H9 (cell line): Measurements from ENCODE around the gene CDC37. TPM values are rescaled to one million over a fixed set of nuclear protein-coding genes. Genes with fewer than 3 reads are reported as not detected.

Experiments
- DNase-seq: peaks from one replicate; pipeline ENCODE4 v3.0.0-alpha.2; 2017
- H2AFZ ChIP-seq: one replicate; pipeline ENCODE4 v1.6.1; 2013; ENCODE audit warnings: mild to moderate bottlenecking, low read length, control low read depth, moderate library complexity
- H2AK5ac ChIP-seq: 2 replicates; pipeline ENCODE4 v1.6.1; 2013; ENCODE audit warnings: low read length, control low read depth, mixed read lengths; ENCODE audit not compliant: insufficient read length
- H2BK120ac ChIP-seq: one replicate; pipeline ENCODE4 v1.6.1; 2013; ENCODE audit warnings: low read depth, mild to moderate bottlenecking, low read length, control low read depth, inconsistent platforms; ENCODE audit not compliant: poor library complexity, severe bottlenecking
- H2BK12ac ChIP-seq: 2 replicates; pipeline ENCODE4 v1.6.1; 2013; ENCODE audit warnings: low read length, control low read depth, mixed read lengths, low read depth; ENCODE audit not compliant: insufficient read length
- H2BK15ac ChIP-seq: 2 replicates; pipeline ENCODE4 v1.6.1; 2013; ENCODE audit warnings: low read depth, low read length, control low read depth
- H2BK20ac ChIP-seq: one replicate; pipeline ENCODE4 v1.6.1; 2013; ENCODE audit warnings: low read depth, mild to moderate bottlenecking, low read length, control low read depth, inconsistent platforms; ENCODE audit not compliant: poor library complexity, severe bottlenecking
- H2BK5ac ChIP-seq: 2 replicates; pipeline ENCODE4 v1.6.1; 2013; ENCODE audit warnings: low read length, control low read depth, mixed read lengths; ENCODE audit not compliant: insufficient read length
- H3K14ac ChIP-seq: 2 replicates; pipeline ENCODE4 v1.6.1; 2013; ENCODE audit warnings: low read length, control low read depth; ENCODE audit not compliant: insufficient read depth
- H3K18ac ChIP-seq: 2 replicates; pipeline ENCODE4 v1.6.1; 2013; ENCODE audit warnings: low read depth, mild to moderate bottlenecking, mixed read lengths, low read length, control low read depth; ENCODE audit not compliant: insufficient read length
- H3K23ac ChIP-seq: 2 replicates; pipeline ENCODE4 v1.6.1; 2013; ENCODE audit warnings: low read length, control low read depth, mixed read lengths, low read depth; ENCODE audit not compliant: insufficient read length
- H3K23me2 ChIP-seq: 2 replicates; pipeline ENCODE4 v1.6.1; 2013; ENCODE audit warnings: low read depth, mild to moderate bottlenecking, mixed read lengths, low read length, control low read depth; ENCODE audit not compliant: insufficient read length, poor library complexity, severe bottlenecking
- H3K27ac ChIP-seq: 2 replicates; pipeline ENCODE4 v1.5.1; 2013; ENCODE audit warnings: low read length, control low read depth, mixed read lengths, low read depth; ENCODE audit not compliant: insufficient read length
- H3K27me3 ChIP-seq: 2 replicates; pipeline ENCODE4 v1.6.1; 2013; ENCODE audit warnings: low read length, control low read depth, inconsistent platforms; ENCODE audit not compliant: insufficient read depth
- H3K4ac ChIP-seq: 2 replicates; pipeline ENCODE4 v1.6.1; 2013; ENCODE audit warnings: low read depth, mild to moderate bottlenecking, control low read depth, inconsistent platforms, low read length, moderate library complexity
- H3K4me1 ChIP-seq: 2 replicates; pipeline ENCODE4 v1.6.1; 2013; ENCODE audit warnings: low read length, control low read depth, inconsistent platforms; ENCODE audit not compliant: insufficient read depth
- H3K4me2 ChIP-seq: 2 replicates; pipeline ENCODE4 v1.6.1; 2013; ENCODE audit warnings: low read length, control low read depth, mixed read lengths; ENCODE audit not compliant: insufficient read length, insufficient read depth
- H3K56ac ChIP-seq: 2 replicates; pipeline ENCODE4 v1.6.1; 2013; ENCODE audit warnings: low read depth, mild to moderate bottlenecking, mixed read lengths, low read length, control low read depth; ENCODE audit not compliant: insufficient read length
- H3K79me1 ChIP-seq: 2 replicates; pipeline ENCODE4 v1.6.1; 2013; ENCODE audit warnings: low read depth, mild to moderate bottlenecking, moderate library complexity, low read length, control low read depth, inconsistent platforms; ENCODE audit not compliant: insufficient read depth, poor library complexity, severe bottlenecking
- H3K79me2 ChIP-seq: 2 replicates; pipeline ENCODE4 v1.6.1; 2013; ENCODE audit warnings: low read length, control low read depth, inconsistent platforms; ENCODE audit not compliant: insufficient read depth
- H3K9ac ChIP-seq: 2 replicates; pipeline ENCODE4 v1.6.1; 2013; ENCODE audit warnings: low read length, control low read depth, mixed read lengths; ENCODE audit not compliant: insufficient read length; ENCODE audit errors: extremely low read depth
- H3K9me3 ChIP-seq: one replicate; pipeline ENCODE4 v1.6.1; 2013; ENCODE audit warnings: low read depth, low read length, inconsistent platforms; ENCODE audit not compliant: control insufficient read depth
- H3T11ph ChIP-seq: one replicate; pipeline ENCODE4 v1.6.1; 2013; ENCODE audit warnings: mild to moderate bottlenecking, low read length, control low read depth, inconsistent platforms
- H4K20me1 ChIP-seq: one replicate; pipeline ENCODE4 v1.6.1; 2013; ENCODE audit not compliant: control insufficient read depth, insufficient read length, insufficient read depth
- H4K5ac ChIP-seq: 2 replicates; pipeline ENCODE4 v1.6.1; 2013; ENCODE audit warnings: low read depth, mild to moderate bottlenecking, mixed read lengths, low read length, control low read depth; ENCODE audit not compliant: insufficient read length
- H4K8ac ChIP-seq: replicated peaks from 2 replicates; pipeline ENCODE4 v1.6.1; 2013; ENCODE audit warnings: low read length, control low read depth, mixed read lengths, low read depth; ENCODE audit not compliant: insufficient read length
- H4K91ac ChIP-seq: 2 replicates; pipeline ENCODE4 v1.6.1; 2013; ENCODE audit warnings: low read depth, mild to moderate bottlenecking, moderate library complexity, mixed read lengths, low read length, control low read depth; ENCODE audit not compliant: insufficient read length
- H3K27ac Mint-ChIP-seq, 3 experiments: 2 replicates in 2 of 3; 3 replicates in 1 of 3; pipeline ENCODE4 v1.8.0; 2020 to 2021; ENCODE audit warnings: mixed read lengths in 3 of 3, mild to moderate bottlenecking in 1 of 3, moderate library complexity in 1 of 3
- H3K27me3 Mint-ChIP-seq: 2 replicates; pipeline ENCODE4 v1.8.0; 2021; ENCODE audit warnings: low read depth, mild to moderate bottlenecking, moderate library complexity, mixed read lengths
- H3K36me3 Mint-ChIP-seq, 3 experiments: 2 replicates in 2 of 3; 3 replicates in 1 of 3; pipeline ENCODE4 v1.8.0; 2020 to 2021; ENCODE audit warnings: low read depth in 3 of 3, mixed read lengths in 3 of 3; ENCODE audit not compliant: insufficient read depth in 1 of 3
- H3K4me1 Mint-ChIP-seq, 2 experiments: 2 replicates each; pipeline ENCODE4 v1.8.0; 2020; ENCODE audit warnings: mixed read lengths in 2 of 2
- H3K4me3 Mint-ChIP-seq, 2 experiments: 2 replicates in 1 of 2; 3 replicates in 1 of 2; pipeline ENCODE4 v1.8.0; 2020 to 2021; ENCODE audit warnings: mild to moderate bottlenecking in 2 of 2, mixed read lengths in 2 of 2, moderate library complexity in 1 of 2
- H3K9me3 Mint-ChIP-seq, 2 experiments: 2 replicates in 1 of 2; 3 replicates in 1 of 2; pipeline ENCODE4 v1.8.0; 2020; ENCODE audit warnings: mild to moderate bottlenecking in 2 of 2, mixed read lengths in 2 of 2, moderate library complexity in 1 of 2
- CTCF ChIP-seq: fragments of 200-600 bp; sonication (generic); conservative IDR thresholded peaks from 3 replicates; pipeline ENCODE4 v1.8.0; 2021; ENCODE audit warnings: antibody characterized with exemption, mild to moderate bottlenecking
- WGBS: extraction: QIAGEN DNeasy Blood & Tissue Kit; methylation state at CpG from one replicate; pipeline ENCODE4 v1.1.7; 2013; ENCODE audit warnings: missing lambda C conversion rate, low lambda C conversion rate, mixed read lengths; ENCODE audit not compliant: insufficient read length; ENCODE audit errors: extremely low coverage; 5-methylcytosine and 5-hydroxymethylcytosine counted together
- total RNA-seq: library from RNA; stranded (reverse); gene quantifications from 2 replicates; pipeline ENCODE4 v1.2.1, GENCODE V29; 2021

The CDC37 gene
- total RNA-seq, 1 experiment from 2014 or later = 155 TPM

- H3K4me1 ChIP-seq = peaks cover 2% of the 10 kb centered on the region; the same call in 1 of the 2 replicates
- no peaks in the 10 kb centered on the region for H3K79me2 ChIP-seq
- no peak overlapping the region for H2AK5ac ChIP-seq
- no peak overlapping the region for H3K27ac ChIP-seq
- WGBS = no CpG with 5 or more reads among the region's 32 CpGs
- H2BK120ac ChIP-seq = no peak overlapping the region
- H3K27me3 Mint-ChIP-seq = peaks cover 91% of the 10 kb centered on the region
- peak overlapping the region in 1 of 3 experiments; percentile 66; a peak in 2 of 7 replicates for H3K27ac Mint-ChIP-seq
- H2BK5ac ChIP-seq = no peak overlapping the region
- H3K79me1 ChIP-seq = no peaks in the 10 kb centered on the region
- H3K23me2 ChIP-seq = peaks cover 19% of the 10 kb centered on the region
- H3K14ac ChIP-seq = no peak overlapping the region
- H3K36me3 Mint-ChIP-seq = no peaks in the 10 kb centered on the region
- H4K91ac ChIP-seq = no peak overlapping the region
- no peak overlapping the region for H3K4ac ChIP-seq
- no peak overlapping the region for H2BK20ac ChIP-seq
- no peak overlapping the region for H3K18ac ChIP-seq
- no peak overlapping the region for H3K23ac ChIP-seq
- DNase-seq = peak; percentile 56
- no peaks in the 10 kb centered on the region for H3K9me3 ChIP-seq
- no peak overlapping the region for H4K5ac ChIP-seq
- H3K9me3 Mint-ChIP-seq = peaks cover 2 to 4% of the 10 kb centered on the region in 2 experiments; a peak in 4 of 5 replicates
- H2AFZ ChIP-seq = no peak overlapping the region
- no peaks in the 10 kb centered on the region for H4K20me1 ChIP-seq
- H2BK12ac ChIP-seq = no peak overlapping the region
- H2BK15ac ChIP-seq = no peak overlapping the region
- H3K4me3 Mint-ChIP-seq = peak overlapping the region; percentile 53 to 82
- H3K56ac ChIP-seq = no peak overlapping the region
- peaks cover 41% of the 10 kb centered on the region for H3K27me3 ChIP-seq
- peak; percentile 15; the same call in 1 of the 3 replicates for TF ChIP-seq CTCF
- H4K8ac ChIP-seq = no peak overlapping the region
- H3K4me2 ChIP-seq = peak overlapping the region; percentile 59
- H3K4me1 Mint-ChIP-seq = peaks cover 33 to 40% of the 10 kb centered on the region in 2 experiments
- no peak overlapping the region for H3K9ac ChIP-seq
- H3T11ph ChIP-seq = no peak overlapping the region
These were observed 15.3 kb upstream of the CDC37 start for GRCh38 chr19:10418485-10419199.
